IMR-90 (cell line): Measurements from ENCODE around the gene COLGALT1. TPM values are rescaled to one million over a fixed set of nuclear protein-coding genes. Genes with fewer than 3 reads are reported as not detected.

Experiments used
- ATAC-seq: fragments of 200-7000 bp; cut with Tn5 transposase; 2 replicates; pipeline ENCODE4 v1.9.1; 2020; ENCODE audit warnings: low read depth, mild to moderate bottlenecking, moderate library complexity
- BruUV-seq: library from RNA; stranded (reverse); fragments of 400-500 nt; replicated peaks from 2 replicates; lab custom pipeline; 2021; lab: Mats Ljungman, UMichigan
- CTCF ChIA-PET: fragments of 300-600 bp; formaldehyde crosslinking; extraction: SDS; loops from one replicate; lab custom pipeline; 2021; ENCODE audit warnings: antibody characterized with exemption; lab: Yijun Ruan, JAX
- POLR2A ChIA-PET: fragments of 300-600 bp; sonication (Branson Sonifier 250); formaldehyde crosslinking; loops from one replicate; lab custom pipeline; 2022; ENCODE audit warnings: antibody characterized with exemption; ENCODE audit not compliant: unreplicated experiment; lab: Charles Lee
- DNase-seq: peaks from one replicate; pipeline ENCODE4 v3.0.0; 2013
- H2AFZ ChIP-seq: replicated peaks from 2 replicates; pipeline ENCODE3; 2013; ENCODE audit warnings: low read length, mild to moderate bottlenecking; ENCODE audit not compliant: poor library complexity
- H2AK5ac ChIP-seq: 2 replicates; pipeline ENCODE4 v1.6.1; 2013; ENCODE audit warnings: low read depth, low read length, inconsistent platforms
- H2AK9ac ChIP-seq: replicated peaks from 2 replicates; pipeline ENCODE3; 2013; ENCODE audit warnings: mild to moderate bottlenecking, low read depth, low read length, moderate library complexity; ENCODE audit not compliant: poor library complexity
- H2BK120ac ChIP-seq: 2 replicates; pipeline ENCODE4 v1.6.1; 2013; ENCODE audit warnings: low read depth, low read length, inconsistent platforms
- H2BK15ac ChIP-seq: 3 replicates; pipeline ENCODE4 v1.6.1; 2013; ENCODE audit warnings: low read depth, low read length, inconsistent platforms
- H2BK20ac ChIP-seq: 2 replicates; pipeline ENCODE4 v1.6.1; 2013; ENCODE audit warnings: low read depth, mild to moderate bottlenecking, inconsistent platforms, low read length, moderate library complexity
- H2BK5ac ChIP-seq: 2 replicates; pipeline ENCODE4 v1.6.1; 2013; ENCODE audit warnings: mild to moderate bottlenecking, low read depth, low read length, inconsistent platforms; ENCODE audit not compliant: poor library complexity, severe bottlenecking
- H3K14ac ChIP-seq: replicated peaks from 2 replicates; pipeline ENCODE4 v1.6.1; 2013; ENCODE audit warnings: low read depth, low read length, inconsistent platforms
- H3K18ac ChIP-seq: 2 replicates; pipeline ENCODE4 v1.6.1; 2013; ENCODE audit warnings: low read depth, low read length, control low read depth
- H3K23ac ChIP-seq: 2 replicates; pipeline ENCODE4 v1.6.1; 2013; ENCODE audit warnings: low read depth, low read length, inconsistent platforms
- H3K27ac ChIP-seq: 2 replicates; pipeline ENCODE4 v1.5.1; 2013; ENCODE audit warnings: mild to moderate bottlenecking, control low read depth, low read length; ENCODE audit not compliant: insufficient read depth
- H3K27me3 ChIP-seq: 2 replicates; pipeline ENCODE4 v1.6.1; 2013; ENCODE audit warnings: low read length; ENCODE audit not compliant: control insufficient read depth, insufficient read depth
- H3K36me3 ChIP-seq: 2 replicates; pipeline ENCODE4 v1.6.1; 2013; ENCODE audit warnings: low read length, mixed read lengths; ENCODE audit not compliant: control insufficient read depth, insufficient read depth
- H3K4ac ChIP-seq: 2 replicates; pipeline ENCODE4 v1.6.1; 2013; ENCODE audit warnings: low read depth, low read length, inconsistent platforms
- H3K4me1 ChIP-seq: 2 replicates; pipeline ENCODE4 v1.6.1; 2013; ENCODE audit warnings: low read length, mixed read lengths; ENCODE audit not compliant: control insufficient read depth, insufficient read depth
- H3K4me2 ChIP-seq: 2 replicates; pipeline ENCODE4 v1.6.1; 2013; ENCODE audit warnings: low read depth, mild to moderate bottlenecking, control low read depth, low read length, moderate library complexity
- H3K4me3 ChIP-seq: 2 replicates; pipeline ENCODE4 v1.5.1; 2013; ENCODE audit warnings: low read depth, mild to moderate bottlenecking, control low read depth, low read length, moderate library complexity; ENCODE audit not compliant: insufficient read depth
- H3K56ac ChIP-seq: 2 replicates; pipeline ENCODE4 v1.6.1; 2013; ENCODE audit warnings: low read length, inconsistent platforms; ENCODE audit not compliant: insufficient read depth; ENCODE audit errors: extremely low read depth
- H3K79me1 ChIP-seq, 2 experiments: 2 replicates each; pipeline ENCODE4 v1.6.1; 2013; ENCODE audit warnings: low read length in 2 of 2, inconsistent platforms in 1 of 2, low read depth in 1 of 2
- H3K9ac ChIP-seq: 2 replicates; pipeline ENCODE4 v1.6.1; 2013; ENCODE audit warnings: low read depth, low read length, control low read depth
- H3K9me1 ChIP-seq: 2 replicates; pipeline ENCODE4 v1.6.1; 2013; ENCODE audit warnings: low read length, inconsistent platforms; ENCODE audit not compliant: insufficient read depth
- H3K9me3 ChIP-seq: 2 replicates; pipeline ENCODE4 v1.6.1; 2013; ENCODE audit warnings: low read length; ENCODE audit not compliant: control insufficient read depth, insufficient read depth
- H4K20me1 ChIP-seq: 2 replicates; pipeline ENCODE4 v1.6.1; 2013; ENCODE audit warnings: low read length, inconsistent platforms; ENCODE audit not compliant: insufficient read depth
- H4K5ac ChIP-seq: 2 replicates; pipeline ENCODE4 v1.6.1; 2013; ENCODE audit warnings: mild to moderate bottlenecking, low read depth, low read length, control low read depth
- H4K8ac ChIP-seq, 2 experiments: 2 replicates each; pipeline ENCODE4 v1.6.1; 2013; ENCODE audit warnings: low read depth in 2 of 2, low read length in 2 of 2, control low read depth in 1 of 2, inconsistent platforms in 1 of 2
- H4K91ac ChIP-seq: 2 replicates; pipeline ENCODE4 v1.6.1; 2013; ENCODE audit warnings: low read depth, low read length, inconsistent platforms; ENCODE audit not compliant: insufficient read depth
- BHLHE40 ChIP-seq: fragments of 150-350 bp; IDR thresholded peaks from 2 replicates; pipeline ENCODE4 v1.6.1; 2016; ENCODE audit warnings: mild to moderate bottlenecking, low read depth, low read length
- CEBPB ChIP-seq: IDR thresholded peaks from 2 replicates; pipeline ENCODE4 v1.6.1; 2012; ENCODE audit warnings: low read depth, low read length, improper control_type of control experiment
- CHD1 ChIP-seq: IDR thresholded peaks from 2 replicates; pipeline ENCODE4 v1.6.1; 2012; ENCODE audit warnings: low read depth, low read length, improper control_type of control experiment
- MAFK ChIP-seq: IDR thresholded peaks from 2 replicates; pipeline ENCODE4 v1.6.1; 2012; ENCODE audit warnings: low read depth, low read length, improper control_type of control experiment
- MAZ ChIP-seq: IDR thresholded peaks from 2 replicates; pipeline ENCODE4 v1.6.1; 2012; ENCODE audit warnings: low read depth, mild to moderate bottlenecking, low read length, improper control_type of control experiment, moderate library complexity, borderline replicate concordance
- MXI1 ChIP-seq: IDR thresholded peaks from 2 replicates; pipeline ENCODE4 v1.6.1; 2012; ENCODE audit warnings: low read depth, mild to moderate bottlenecking, low read length, moderate library complexity, borderline replicate concordance
- NFE2L2 ChIP-seq: fragments of 150-350 bp; IDR thresholded peaks from 2 replicates; pipeline ENCODE4 v1.6.1; 2016; ENCODE audit warnings: low read depth, mild to moderate bottlenecking, low read length
- POLR2A ChIP-seq: IDR thresholded peaks from 2 replicates; pipeline ENCODE4 v1.6.1; 2012; ENCODE audit warnings: mild to moderate bottlenecking, low read depth, low read length
- RCOR1 ChIP-seq: IDR thresholded peaks from 2 replicates; pipeline ENCODE4 v1.6.1; 2012; ENCODE audit warnings: mild to moderate bottlenecking, low read length, improper control_type of control experiment; ENCODE audit not compliant: insufficient replicate concordance
- RFX5 ChIP-seq: IDR thresholded peaks from 2 replicates; pipeline ENCODE4 v1.8.0; 2012; ENCODE audit warnings: low read depth, mild to moderate bottlenecking, low read length, moderate library complexity
- SMC3 ChIP-seq: fragments of 150-350 bp; IDR thresholded peaks from 2 replicates; pipeline ENCODE4 v1.6.1; 2016; ENCODE audit warnings: low read depth, mild to moderate bottlenecking, antibody characterized with exemption, low read length, moderate library complexity
- WGBS, 2 experiments: methylation state at CpG; one replicate each; pipeline versions ENCODE4 v1.1.5 to v1.1.7; 2013; ENCODE audit warnings: missing lambda C conversion rate in 2 of 2; ENCODE audit not compliant: insufficient read length in 1 of 2; ENCODE audit errors: extremely low coverage in 2 of 2; 5-methylcytosine and 5-hydroxymethylcytosine counted together
- dilution Hi-C: fragments of 300-500 bp; cut with HindIII; formaldehyde crosslinking; loops from one replicate; pipeline ENCODE4 v1.14.3; 2018; ENCODE audit warnings: low sequenced_read_pairs; ENCODE audit not compliant: unreplicated experiment
- in situ Hi-C: fragments of 300-500 bp; cut with MboI; formaldehyde crosslinking; loops from 3 replicates; pipeline ENCODE4 v1.14.3; 2019; ENCODE audit warnings: low sequenced_read_pairs, inconsistent platforms, mixed read lengths
- intact Hi-C: fragments of 100-400 bp; cut with micrococcal nuclease; formaldehyde crosslinking; loops from 2 replicates; pipeline ENCODE4 v1.10.0; 2022
- polyA plus RNA-seq, 3 experiments: library from polyadenylated mRNA; depleted of rRNA; stranded (reverse); fragments of >200 nt; gene quantifications; 2 replicates each; pipeline ENCODE4 v1.2.3, GENCODE V29; 2012; ENCODE audit warnings: low replicate concordance in 1 of 3
- total RNA-seq: library from RNA; depleted of rRNA; stranded (reverse); fragments of >200 nt; gene quantifications from 2 replicates; pipeline ENCODE4 v1.2.3, GENCODE V29; 2012
- TF ChIP-seq, protein P1 (sequence below): fragments of 150-350 bp; IDR thresholded peaks from 2 replicates; pipeline ENCODE4 v1.6.1; 2017; ENCODE audit warnings: mild to moderate bottlenecking, antibody characterized with exemption, low read length, low read depth
- TF ChIP-seq, protein P2 (sequence below): conservative IDR thresholded peaks from 2 replicates; pipeline ENCODE4 v1.5.1; 2012; ENCODE audit warnings: mild to moderate bottlenecking, low read depth, low read length, improper control_type of control experiment
- TF ChIP-seq, protein P3 (sequence below): fragments of 150-350 bp; IDR thresholded peaks from 2 replicates; pipeline ENCODE4 v1.6.1; 2016; ENCODE audit warnings: low read depth, mild to moderate bottlenecking, low read length, moderate library complexity, borderline replicate concordance

COLGALT1 gene
- total and polyA plus RNA-seq, 2 of the 4 experiments (the other 2 are of a cell fraction): 77.1 to 117 TPM

GRCh38 chr19:17627921-17628320 is 72.5 kb downstream of the COLGALT1 start:
- no peak overlapping the region for H3K56ac ChIP-seq
- H3K4ac ChIP-seq: no peak overlapping the region
- DNase-seq (no peak), ATAC-seq (no peak)
- no peak overlapping the region for H2AK9ac ChIP-seq
- no peaks in the 10 kb centered on the region for H4K20me1 ChIP-seq
- no peak overlapping the region for H2BK15ac ChIP-seq
- no peaks in the 10 kb centered on the region for H3K4me1 ChIP-seq
- H3K9me3 ChIP-seq: 0 out of 2 replicates have a peak, but pooled peaks cover 2% of the 10 kb centered on the region
- ChIA-PET CTCF (no interaction called here), POLR2A (no interaction called here)
- 90% methylated on average over 2 of the region's 5 CpGs; no CpG with 5 or more reads in 1 of the 2 experiments for WGBS, 2 experiments
- no peak overlapping the region for H3K4me2 ChIP-seq
- H3K27me3 ChIP-seq: peaks cover 7% of the 10 kb centered on the region
- no peak overlapping the region for H2AFZ ChIP-seq
- H4K5ac ChIP-seq: no peak overlapping the region
- no peak overlapping the region for H4K91ac ChIP-seq
- H3K9ac ChIP-seq: no peak overlapping the region
- H2BK20ac ChIP-seq: no peak overlapping the region
- intact Hi-C loops: no loop called here
- H2BK5ac ChIP-seq: no peak overlapping the region
- no peak overlapping the region for H3K23ac ChIP-seq
- no peak overlapping the region for H3K18ac ChIP-seq
- no peak overlapping the region for H2BK120ac ChIP-seq
- H3K4me3 ChIP-seq: no peak overlapping the region
- in situ Hi-C loops: no loop called here
- TF ChIP-seq MAZ: no peak
- TF ChIP-seq, protein P1, sequence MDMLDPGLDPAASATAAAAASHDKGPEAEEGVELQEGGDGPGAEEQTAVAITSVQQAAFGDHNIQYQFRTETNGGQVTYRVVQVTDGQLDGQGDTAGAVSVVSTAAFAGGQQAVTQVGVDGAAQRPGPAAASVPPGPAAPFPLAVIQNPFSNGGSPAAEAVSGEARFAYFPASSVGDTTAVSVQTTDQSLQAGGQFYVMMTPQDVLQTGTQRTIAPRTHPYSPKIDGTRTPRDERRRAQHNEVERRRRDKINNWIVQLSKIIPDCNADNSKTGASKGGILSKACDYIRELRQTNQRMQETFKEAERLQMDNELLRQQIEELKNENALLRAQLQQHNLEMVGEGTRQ: no peak
- TF ChIP-seq SMC3: no peak
- TF ChIP-seq CHD1: no peak
- TF ChIP-seq RFX5: no peak
- no peak for TF ChIP-seq POLR2A
- no peak for TF ChIP-seq MAFK
- no peak for TF ChIP-seq RCOR1
- TF ChIP-seq, protein P2, sequence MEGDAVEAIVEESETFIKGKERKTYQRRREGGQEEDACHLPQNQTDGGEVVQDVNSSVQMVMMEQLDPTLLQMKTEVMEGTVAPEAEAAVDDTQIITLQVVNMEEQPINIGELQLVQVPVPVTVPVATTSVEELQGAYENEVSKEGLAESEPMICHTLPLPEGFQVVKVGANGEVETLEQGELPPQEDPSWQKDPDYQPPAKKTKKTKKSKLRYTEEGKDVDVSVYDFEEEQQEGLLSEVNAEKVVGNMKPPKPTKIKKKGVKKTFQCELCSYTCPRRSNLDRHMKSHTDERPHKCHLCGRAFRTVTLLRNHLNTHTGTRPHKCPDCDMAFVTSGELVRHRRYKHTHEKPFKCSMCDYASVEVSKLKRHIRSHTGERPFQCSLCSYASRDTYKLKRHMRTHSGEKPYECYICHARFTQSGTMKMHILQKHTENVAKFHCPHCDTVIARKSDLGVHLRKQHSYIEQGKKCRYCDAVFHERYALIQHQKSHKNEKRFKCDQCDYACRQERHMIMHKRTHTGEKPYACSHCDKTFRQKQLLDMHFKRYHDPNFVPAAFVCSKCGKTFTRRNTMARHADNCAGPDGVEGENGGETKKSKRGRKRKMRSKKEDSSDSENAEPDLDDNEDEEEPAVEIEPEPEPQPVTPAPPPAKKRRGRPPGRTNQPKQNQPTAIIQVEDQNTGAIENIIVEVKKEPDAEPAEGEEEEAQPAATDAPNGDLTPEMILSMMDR: no peak
- TF ChIP-seq BHLHE40: no peak
- TF ChIP-seq, protein P3, sequence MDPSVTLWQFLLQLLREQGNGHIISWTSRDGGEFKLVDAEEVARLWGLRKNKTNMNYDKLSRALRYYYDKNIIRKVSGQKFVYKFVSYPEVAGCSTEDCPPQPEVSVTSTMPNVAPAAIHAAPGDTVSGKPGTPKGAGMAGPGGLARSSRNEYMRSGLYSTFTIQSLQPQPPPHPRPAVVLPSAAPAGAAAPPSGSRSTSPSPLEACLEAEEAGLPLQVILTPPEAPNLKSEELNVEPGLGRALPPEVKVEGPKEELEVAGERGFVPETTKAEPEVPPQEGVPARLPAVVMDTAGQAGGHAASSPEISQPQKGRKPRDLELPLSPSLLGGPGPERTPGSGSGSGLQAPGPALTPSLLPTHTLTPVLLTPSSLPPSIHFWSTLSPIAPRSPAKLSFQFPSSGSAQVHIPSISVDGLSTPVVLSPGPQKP: no peak
- TF ChIP-seq NFE2L2: no peak
- no peak for TF ChIP-seq MXI1
- TF ChIP-seq CEBPB: no peak
- dilution Hi-C loops: no loop called here
- no peak overlapping the region for H4K8ac ChIP-seq
- no peaks in the 10 kb centered on the region for H3K79me1 ChIP-seq
- H3K27ac ChIP-seq: no peak overlapping the region
- no peak overlapping the region for H3K14ac ChIP-seq
- no TSS peak for BruUV-seq
- H2AK5ac ChIP-seq: no peak overlapping the region
- H3K36me3 ChIP-seq: no peaks in the 10 kb centered on the region
- H3K9me1 ChIP-seq: no peaks in the 10 kb centered on the region
